H9 (cell line): ENCODE measurements around the gene PAQR9. TPM values are rescaled to one million over a fixed set of nuclear protein-coding genes. Genes with fewer than 3 reads are reported as not detected.

Experiments
- DNase-seq: peaks from one replicate; pipeline ENCODE4 v3.0.0-alpha.2; 2017
- H2AFZ ChIP-seq: one replicate; pipeline ENCODE4 v1.6.1; 2013; ENCODE audit warnings: mild to moderate bottlenecking, low read length, control low read depth, moderate library complexity
- H2AK5ac ChIP-seq: 2 replicates; pipeline ENCODE4 v1.6.1; 2013; ENCODE audit warnings: low read length, control low read depth, mixed read lengths; ENCODE audit not compliant: insufficient read length
- H2BK120ac ChIP-seq: one replicate; pipeline ENCODE4 v1.6.1; 2013; ENCODE audit warnings: low read depth, mild to moderate bottlenecking, low read length, control low read depth, inconsistent platforms; ENCODE audit not compliant: poor library complexity, severe bottlenecking
- H2BK12ac ChIP-seq: 2 replicates; pipeline ENCODE4 v1.6.1; 2013; ENCODE audit warnings: low read length, control low read depth, mixed read lengths, low read depth; ENCODE audit not compliant: insufficient read length
- H2BK15ac ChIP-seq: 2 replicates; pipeline ENCODE4 v1.6.1; 2013; ENCODE audit warnings: low read depth, low read length, control low read depth
- H2BK20ac ChIP-seq: one replicate; pipeline ENCODE4 v1.6.1; 2013; ENCODE audit warnings: low read depth, mild to moderate bottlenecking, low read length, control low read depth, inconsistent platforms; ENCODE audit not compliant: poor library complexity, severe bottlenecking
- H2BK5ac ChIP-seq: 2 replicates; pipeline ENCODE4 v1.6.1; 2013; ENCODE audit warnings: low read length, control low read depth, mixed read lengths; ENCODE audit not compliant: insufficient read length
- H3K14ac ChIP-seq: 2 replicates; pipeline ENCODE4 v1.6.1; 2013; ENCODE audit warnings: low read length, control low read depth; ENCODE audit not compliant: insufficient read depth
- H3K18ac ChIP-seq: 2 replicates; pipeline ENCODE4 v1.6.1; 2013; ENCODE audit warnings: low read depth, mild to moderate bottlenecking, mixed read lengths, low read length, control low read depth; ENCODE audit not compliant: insufficient read length
- H3K23ac ChIP-seq: 2 replicates; pipeline ENCODE4 v1.6.1; 2013; ENCODE audit warnings: low read length, control low read depth, mixed read lengths, low read depth; ENCODE audit not compliant: insufficient read length
- H3K23me2 ChIP-seq: 2 replicates; pipeline ENCODE4 v1.6.1; 2013; ENCODE audit warnings: low read depth, mild to moderate bottlenecking, mixed read lengths, low read length, control low read depth; ENCODE audit not compliant: insufficient read length, poor library complexity, severe bottlenecking
- H3K27ac ChIP-seq: 2 replicates; pipeline ENCODE4 v1.5.1; 2013; ENCODE audit warnings: low read length, control low read depth, mixed read lengths, low read depth; ENCODE audit not compliant: insufficient read length
- H3K27me3 ChIP-seq: 2 replicates; pipeline ENCODE4 v1.6.1; 2013; ENCODE audit warnings: low read length, control low read depth, inconsistent platforms; ENCODE audit not compliant: insufficient read depth
- H3K4ac ChIP-seq: 2 replicates; pipeline ENCODE4 v1.6.1; 2013; ENCODE audit warnings: low read depth, mild to moderate bottlenecking, control low read depth, inconsistent platforms, low read length, moderate library complexity
- H3K4me1 ChIP-seq: 2 replicates; pipeline ENCODE4 v1.6.1; 2013; ENCODE audit warnings: low read length, control low read depth, inconsistent platforms; ENCODE audit not compliant: insufficient read depth
- H3K4me2 ChIP-seq: 2 replicates; pipeline ENCODE4 v1.6.1; 2013; ENCODE audit warnings: low read length, control low read depth, mixed read lengths; ENCODE audit not compliant: insufficient read length, insufficient read depth
- H3K56ac ChIP-seq: 2 replicates; pipeline ENCODE4 v1.6.1; 2013; ENCODE audit warnings: low read depth, mild to moderate bottlenecking, mixed read lengths, low read length, control low read depth; ENCODE audit not compliant: insufficient read length
- H3K79me1 ChIP-seq: 2 replicates; pipeline ENCODE4 v1.6.1; 2013; ENCODE audit warnings: low read depth, mild to moderate bottlenecking, moderate library complexity, low read length, control low read depth, inconsistent platforms; ENCODE audit not compliant: insufficient read depth, poor library complexity, severe bottlenecking
- H3K79me2 ChIP-seq: 2 replicates; pipeline ENCODE4 v1.6.1; 2013; ENCODE audit warnings: low read length, control low read depth, inconsistent platforms; ENCODE audit not compliant: insufficient read depth
- H3K9ac ChIP-seq: 2 replicates; pipeline ENCODE4 v1.6.1; 2013; ENCODE audit warnings: low read length, control low read depth, mixed read lengths; ENCODE audit not compliant: insufficient read length; ENCODE audit errors: extremely low read depth
- H3K9me3 ChIP-seq: one replicate; pipeline ENCODE4 v1.6.1; 2013; ENCODE audit warnings: low read depth, low read length, inconsistent platforms; ENCODE audit not compliant: control insufficient read depth
- H3T11ph ChIP-seq: one replicate; pipeline ENCODE4 v1.6.1; 2013; ENCODE audit warnings: mild to moderate bottlenecking, low read length, control low read depth, inconsistent platforms
- H4K20me1 ChIP-seq: one replicate; pipeline ENCODE4 v1.6.1; 2013; ENCODE audit not compliant: control insufficient read depth, insufficient read length, insufficient read depth
- H4K5ac ChIP-seq: 2 replicates; pipeline ENCODE4 v1.6.1; 2013; ENCODE audit warnings: low read depth, mild to moderate bottlenecking, mixed read lengths, low read length, control low read depth; ENCODE audit not compliant: insufficient read length
- H4K8ac ChIP-seq: replicated peaks from 2 replicates; pipeline ENCODE4 v1.6.1; 2013; ENCODE audit warnings: low read length, control low read depth, mixed read lengths, low read depth; ENCODE audit not compliant: insufficient read length
- H4K91ac ChIP-seq: 2 replicates; pipeline ENCODE4 v1.6.1; 2013; ENCODE audit warnings: low read depth, mild to moderate bottlenecking, moderate library complexity, mixed read lengths, low read length, control low read depth; ENCODE audit not compliant: insufficient read length
- H3K27ac Mint-ChIP-seq, 3 experiments: 2 replicates in 2 of 3; 3 replicates in 1 of 3; pipeline ENCODE4 v1.8.0; 2020 to 2021; ENCODE audit warnings: mixed read lengths in 3 of 3, mild to moderate bottlenecking in 1 of 3, moderate library complexity in 1 of 3
- H3K27me3 Mint-ChIP-seq: 2 replicates; pipeline ENCODE4 v1.8.0; 2021; ENCODE audit warnings: low read depth, mild to moderate bottlenecking, moderate library complexity, mixed read lengths
- H3K36me3 Mint-ChIP-seq, 3 experiments: 2 replicates in 2 of 3; 3 replicates in 1 of 3; pipeline ENCODE4 v1.8.0; 2020 to 2021; ENCODE audit warnings: low read depth in 3 of 3, mixed read lengths in 3 of 3; ENCODE audit not compliant: insufficient read depth in 1 of 3
- H3K4me1 Mint-ChIP-seq, 2 experiments: 2 replicates each; pipeline ENCODE4 v1.8.0; 2020; ENCODE audit warnings: mixed read lengths in 2 of 2
- H3K4me3 Mint-ChIP-seq, 2 experiments: 2 replicates in 1 of 2; 3 replicates in 1 of 2; pipeline ENCODE4 v1.8.0; 2020 to 2021; ENCODE audit warnings: mild to moderate bottlenecking in 2 of 2, mixed read lengths in 2 of 2, moderate library complexity in 1 of 2
- H3K9me3 Mint-ChIP-seq, 2 experiments: 2 replicates in 1 of 2; 3 replicates in 1 of 2; pipeline ENCODE4 v1.8.0; 2020; ENCODE audit warnings: mild to moderate bottlenecking in 2 of 2, mixed read lengths in 2 of 2, moderate library complexity in 1 of 2
- WGBS: extraction: QIAGEN DNeasy Blood & Tissue Kit; methylation state at CpG from one replicate; pipeline ENCODE4 v1.1.7; 2013; ENCODE audit warnings: missing lambda C conversion rate, low lambda C conversion rate, mixed read lengths; ENCODE audit not compliant: insufficient read length; ENCODE audit errors: extremely low coverage; 5-methylcytosine and 5-hydroxymethylcytosine counted together
- total RNA-seq: library from RNA; stranded (reverse); gene quantifications from 2 replicates; pipeline ENCODE4 v1.2.1, GENCODE V29; 2021
- TF ChIP-seq, protein P1 (sequence below): fragments of 200-600 bp; sonication (generic); conservative IDR thresholded peaks from 3 replicates; pipeline ENCODE4 v1.8.0; 2021; ENCODE audit warnings: antibody characterized with exemption, mild to moderate bottlenecking

The PAQR9 gene
- total RNA-seq, 1 experiment from 2014 or later, result 2.3 TPM

DNA sequence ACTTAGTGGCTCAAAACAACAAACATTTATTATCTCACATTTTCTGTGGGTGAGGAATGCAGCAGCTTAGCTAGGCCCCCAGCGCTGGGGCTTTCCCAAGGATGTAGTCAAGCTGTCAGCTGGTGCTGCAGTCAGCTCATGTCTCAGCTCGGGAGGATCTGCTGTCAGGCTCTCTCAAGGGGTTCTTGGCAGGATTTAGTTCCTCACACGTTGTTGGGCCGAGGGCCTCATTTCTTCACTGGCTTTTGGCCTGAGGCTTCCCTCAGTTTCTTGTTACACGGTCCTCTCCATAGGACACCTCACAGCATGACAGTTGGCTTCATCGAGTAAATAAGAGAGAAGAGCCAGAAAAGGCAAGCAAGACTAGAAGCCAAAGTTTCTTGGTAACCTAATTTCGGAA lies 24.2 kb upstream of the PAQR9 start:
- Mint-ChIP-seq H3K27me3 (no peaks in the 10 kb centered on the region), H3K4me3 (no peak overlapping the region), H3K4me1 (peaks cover 5 to 7% of the 10 kb centered on the region in 2 experiments), H3K27ac (no peak overlapping the region), H3K9me3 (no peaks in the 10 kb centered on the region), H3K36me3 (no peaks in the 10 kb centered on the region; a peak in 1 of 7 replicates)
- Histone ChIP-seq H2BK15ac (no peak overlapping the region), H3K79me2 (no peaks in the 10 kb centered on the region), H3T11ph (no peak overlapping the region), H3K56ac (no peak overlapping the region), H3K4ac (no peak overlapping the region), H4K20me1 (no peaks in the 10 kb centered on the region), H3K9me3 (no peaks in the 10 kb centered on the region), H2BK5ac (no peak overlapping the region), H2BK20ac (no peak overlapping the region), H3K23me2 (no peaks in the 10 kb centered on the region), H2BK120ac (no peak overlapping the region), H4K91ac (no peak overlapping the region), H4K8ac (no peak overlapping the region), H3K79me1 (no peaks in the 10 kb centered on the region), H3K27me3 (no peaks in the 10 kb centered on the region), H3K14ac (no peak overlapping the region), H2AFZ (no peak overlapping the region), H4K5ac (no peak overlapping the region), H3K9ac (no peak overlapping the region), H3K18ac (no peak overlapping the region), H2BK12ac (no peak overlapping the region), H2AK5ac (no peak overlapping the region), H3K23ac (no peak overlapping the region), H3K4me1 (no peaks in the 10 kb centered on the region), H3K4me2 (no peak overlapping the region), H3K27ac (no peak overlapping the region)
- no CpG with 5 or more reads among the region's 7 CpGs for WGBS
- TF ChIP-seq, protein P1, sequence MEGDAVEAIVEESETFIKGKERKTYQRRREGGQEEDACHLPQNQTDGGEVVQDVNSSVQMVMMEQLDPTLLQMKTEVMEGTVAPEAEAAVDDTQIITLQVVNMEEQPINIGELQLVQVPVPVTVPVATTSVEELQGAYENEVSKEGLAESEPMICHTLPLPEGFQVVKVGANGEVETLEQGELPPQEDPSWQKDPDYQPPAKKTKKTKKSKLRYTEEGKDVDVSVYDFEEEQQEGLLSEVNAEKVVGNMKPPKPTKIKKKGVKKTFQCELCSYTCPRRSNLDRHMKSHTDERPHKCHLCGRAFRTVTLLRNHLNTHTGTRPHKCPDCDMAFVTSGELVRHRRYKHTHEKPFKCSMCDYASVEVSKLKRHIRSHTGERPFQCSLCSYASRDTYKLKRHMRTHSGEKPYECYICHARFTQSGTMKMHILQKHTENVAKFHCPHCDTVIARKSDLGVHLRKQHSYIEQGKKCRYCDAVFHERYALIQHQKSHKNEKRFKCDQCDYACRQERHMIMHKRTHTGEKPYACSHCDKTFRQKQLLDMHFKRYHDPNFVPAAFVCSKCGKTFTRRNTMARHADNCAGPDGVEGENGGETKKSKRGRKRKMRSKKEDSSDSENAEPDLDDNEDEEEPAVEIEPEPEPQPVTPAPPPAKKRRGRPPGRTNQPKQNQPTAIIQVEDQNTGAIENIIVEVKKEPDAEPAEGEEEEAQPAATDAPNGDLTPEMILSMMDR, result no peak
- DNase-seq, result no peak
